HG02623 (cell line): ENCODE data around the gene JAG2.

Experiments used
- ATAC-seq: cut with Tn5 transposase; IDR thresholded peaks from one replicate; pipeline ENCODE4 v1.9.1; 2021; ENCODE audit warnings: moderate library complexity; ENCODE audit not compliant: unreplicated experiment

JAG2 gene

GRCh38 chr14:105182296-105183020 is 13.9 kb upstream of the JAG2 start:
- no peak for ATAC-seq

DNA sequence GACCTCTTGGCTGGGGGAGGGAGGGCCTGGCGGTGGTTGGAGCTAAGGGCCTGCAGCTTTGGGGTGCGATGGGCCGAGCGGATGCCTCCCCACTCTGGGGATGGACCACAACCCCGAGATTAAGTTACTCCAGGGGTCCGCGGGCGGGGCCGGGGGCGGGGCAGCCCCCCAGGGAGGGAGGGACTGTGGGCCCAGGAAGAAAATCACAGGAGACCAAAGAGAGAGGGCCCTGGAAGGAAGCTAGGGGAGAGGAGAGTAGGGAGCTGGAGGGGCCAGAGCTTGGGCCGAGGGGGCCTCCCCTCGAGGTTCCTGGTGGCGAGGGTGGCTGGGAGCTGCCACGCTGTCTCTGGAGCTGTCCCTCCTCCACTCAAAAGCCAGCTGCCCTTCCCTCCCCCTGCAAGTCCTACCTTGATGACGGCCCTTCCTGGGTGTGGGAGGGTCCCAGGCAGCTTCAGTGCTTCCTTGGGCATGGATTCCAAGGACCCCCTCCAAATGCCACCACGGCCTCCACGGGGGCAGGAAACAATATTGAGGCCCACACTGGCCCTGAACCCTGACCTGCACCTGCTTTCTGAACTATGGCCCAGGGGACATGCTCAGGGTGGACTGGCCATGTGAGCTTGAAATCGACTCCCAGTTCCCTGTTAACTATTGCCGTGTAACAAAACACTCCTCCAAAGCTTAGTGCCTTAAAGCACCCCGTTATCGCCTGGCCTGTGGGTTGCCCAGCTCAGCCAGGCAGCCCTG is 13.1 kb upstream of the JAG2 start:
- ATAC-seq: no peak

GRCh38 chr14:105180592-105181548 is 12.3 kb upstream of the JAG2 start, which contains the start of gene NUDT14:
Gene NUDT14 (minus strand): TSS chr14:105181312. CDS start chr14:105181209, 103 bp downstream.
- peak; percentile 56 for ATAC-seq

GRCh38 chr14:105179191-105179590 is 10.6 kb upstream of the JAG2 start:
- ATAC-seq: no peak

GRCh38 chr14:105178868-105179140 is 10.2 kb upstream of the JAG2 start:
- no peak for ATAC-seq

GRCh38 chr14:105178069-105178867 is 9.7 kb upstream of the JAG2 start:
- no peak for ATAC-seq

DNA sequence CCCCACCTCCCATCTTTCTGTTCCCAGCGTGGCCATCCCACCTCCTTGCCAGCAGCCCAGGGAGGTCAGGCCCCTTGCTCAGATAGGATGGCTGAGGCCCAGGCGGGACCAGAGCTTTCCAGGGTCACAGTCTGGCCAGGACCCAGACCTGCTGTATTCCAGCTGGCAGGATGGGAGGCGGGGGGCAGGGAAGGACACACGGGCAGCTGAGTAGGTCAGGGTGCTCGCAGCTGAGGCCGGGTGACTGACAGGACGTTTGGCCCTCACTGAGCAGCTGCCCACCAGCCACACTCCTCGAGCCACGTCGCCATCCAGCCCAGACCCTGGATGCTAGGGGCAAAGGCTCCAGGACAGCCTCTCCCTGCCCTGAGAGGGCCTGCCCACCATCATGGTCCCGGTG is 8.5 kb upstream of the JAG2 start:
- no peak for ATAC-seq

DNA sequence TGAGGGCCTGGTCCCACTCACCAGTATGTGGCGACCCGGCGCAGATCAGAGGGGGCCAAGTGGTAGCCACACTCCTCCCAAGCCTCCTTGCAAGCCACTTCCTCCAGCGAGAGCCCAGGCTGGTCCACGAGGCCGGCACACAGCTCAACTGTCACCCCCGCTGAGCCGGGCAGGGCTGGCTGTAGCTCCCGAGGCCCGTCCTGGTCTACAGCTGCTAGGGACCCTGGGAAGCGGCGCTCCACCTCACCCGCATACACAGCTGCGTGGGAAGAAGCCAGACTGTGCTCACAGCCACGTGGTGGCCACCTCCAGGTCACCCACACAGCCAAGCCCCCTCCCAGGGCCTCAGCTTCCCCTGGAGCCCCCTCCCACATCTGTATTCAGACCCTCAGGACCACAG is 7.9 kb upstream of the JAG2 start:
- no peak for ATAC-seq

GRCh38 chr14:105173901-105174894 is 5.6 kb upstream of the JAG2 start:
- no peak for ATAC-seq

- ATAC-seq: no peak
Observed at GRCh38 chr14:105173145-105173544, 4.6 kb upstream of the JAG2 start.

- ATAC-seq: no peak
Observed at GRCh38 chr14:105172476-105172875, 3.9 kb upstream of the JAG2 start.

GRCh38 chr14:105171004-105171673 is 2.6 kb upstream of the JAG2 start:
- ATAC-seq: no peak

- no peak for ATAC-seq
Observed at GRCh38 chr14:105169776-105170655, 1.4 kb upstream of the JAG2 start.

- no peak for ATAC-seq
Observed at GRCh38 chr14:105168979-105169507, 467 bp upstream of the JAG2 start.

DNA sequence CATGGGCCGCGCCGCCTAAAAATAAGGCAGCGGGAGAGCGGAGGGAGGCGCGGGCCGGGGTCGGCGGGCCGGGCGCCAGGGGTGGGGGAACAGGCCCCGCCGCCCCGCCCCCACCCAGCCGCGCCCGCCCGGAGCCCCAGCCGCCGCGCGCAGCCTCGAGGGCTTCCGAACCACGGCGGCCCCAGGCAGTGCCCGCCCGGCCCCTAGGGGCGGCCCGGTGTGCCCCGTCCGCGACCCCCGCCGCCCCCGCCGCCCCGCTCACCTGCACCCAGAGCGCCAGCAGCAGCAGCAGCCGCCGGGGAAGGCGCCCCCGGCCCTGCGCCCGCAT is 519 bp downstream of the JAG2 start:
- ATAC-seq: no peak

DNA sequence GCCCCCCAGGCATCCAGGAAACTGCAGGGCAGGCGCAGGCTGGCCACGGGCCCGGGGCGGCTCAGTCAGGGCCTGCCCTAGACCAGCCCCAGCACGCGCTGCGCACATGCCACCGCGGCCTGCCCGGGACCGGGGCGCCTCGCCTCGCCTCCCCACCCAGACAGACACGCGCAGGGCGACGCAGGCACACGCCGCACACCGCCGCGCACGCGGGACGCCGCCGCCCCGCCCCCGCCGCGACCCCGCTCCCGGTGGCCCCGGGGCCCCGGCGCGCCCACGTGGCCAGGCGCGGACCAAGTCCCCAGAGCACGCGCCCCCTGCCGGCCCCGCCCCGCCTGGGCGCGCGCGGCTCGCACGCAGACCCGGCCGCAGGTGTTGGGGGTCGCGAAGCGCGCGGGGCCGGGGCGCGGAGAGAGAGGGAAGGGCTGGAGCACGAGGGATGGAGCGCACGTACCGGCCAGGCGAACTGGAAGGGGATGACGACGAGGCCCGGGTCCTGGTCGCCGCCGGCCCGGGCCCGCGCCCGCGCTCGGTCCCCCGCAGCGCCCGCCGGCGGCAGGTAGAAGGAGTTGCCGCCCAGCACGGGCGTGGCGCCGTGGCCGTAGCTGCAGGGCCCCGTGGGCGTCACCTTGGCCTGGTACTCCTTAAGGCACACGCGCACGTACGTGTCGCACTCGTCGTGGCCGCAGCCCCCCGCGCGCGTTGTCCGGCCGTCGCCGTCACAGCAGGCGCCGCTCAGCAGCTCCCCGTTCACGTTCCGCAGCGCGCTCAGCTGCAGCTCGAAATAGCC is 1.1 kb downstream of the JAG2 start:
- ATAC-seq: no peak
